NT2/D1 (cell line): Measurements from ENCODE around the gene USP5.

ENCODE experiments used
- SUZ12 ChIP-seq: IDR thresholded peaks from 2 replicates; pipeline ENCODE4 v1.6.1; 2011; ENCODE audit not compliant: insufficient read length, insufficient read depth; ENCODE audit errors: extremely low read depth
- YY1 ChIP-seq: IDR thresholded peaks from 2 replicates; pipeline ENCODE4 v1.6.1; 2011; ENCODE audit not compliant: insufficient read length, insufficient read depth

DNA sequence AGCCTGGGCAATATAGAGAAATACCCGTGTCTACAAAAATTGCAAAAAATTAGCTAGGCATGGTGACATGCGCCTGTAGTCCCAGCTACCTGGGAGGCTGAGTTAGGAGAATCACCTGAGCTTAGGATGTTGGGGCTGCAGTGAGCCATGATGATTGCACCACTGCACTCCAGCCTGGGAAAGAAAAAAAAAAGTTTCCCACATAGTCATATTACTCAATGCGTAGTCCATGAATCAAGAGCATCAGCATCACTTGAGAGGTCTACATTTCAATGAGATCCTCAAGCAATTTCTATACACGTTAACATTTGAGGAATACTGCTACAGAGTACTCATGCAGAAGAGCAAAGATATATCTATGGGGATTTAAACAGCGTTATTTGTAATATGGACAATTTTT lies 47.5 kb downstream of the USP5 start:
- TF ChIP-seq SUZ12 (no peak), YY1 (no peak)
